Measurements from ENCODE around the gene CAPS.

CAPS gene

GRCh38 chr19:5891572-5891937 lies 22.5 kb upstream of the CAPS start:
- TF ChIP-seq, protein P1, sequence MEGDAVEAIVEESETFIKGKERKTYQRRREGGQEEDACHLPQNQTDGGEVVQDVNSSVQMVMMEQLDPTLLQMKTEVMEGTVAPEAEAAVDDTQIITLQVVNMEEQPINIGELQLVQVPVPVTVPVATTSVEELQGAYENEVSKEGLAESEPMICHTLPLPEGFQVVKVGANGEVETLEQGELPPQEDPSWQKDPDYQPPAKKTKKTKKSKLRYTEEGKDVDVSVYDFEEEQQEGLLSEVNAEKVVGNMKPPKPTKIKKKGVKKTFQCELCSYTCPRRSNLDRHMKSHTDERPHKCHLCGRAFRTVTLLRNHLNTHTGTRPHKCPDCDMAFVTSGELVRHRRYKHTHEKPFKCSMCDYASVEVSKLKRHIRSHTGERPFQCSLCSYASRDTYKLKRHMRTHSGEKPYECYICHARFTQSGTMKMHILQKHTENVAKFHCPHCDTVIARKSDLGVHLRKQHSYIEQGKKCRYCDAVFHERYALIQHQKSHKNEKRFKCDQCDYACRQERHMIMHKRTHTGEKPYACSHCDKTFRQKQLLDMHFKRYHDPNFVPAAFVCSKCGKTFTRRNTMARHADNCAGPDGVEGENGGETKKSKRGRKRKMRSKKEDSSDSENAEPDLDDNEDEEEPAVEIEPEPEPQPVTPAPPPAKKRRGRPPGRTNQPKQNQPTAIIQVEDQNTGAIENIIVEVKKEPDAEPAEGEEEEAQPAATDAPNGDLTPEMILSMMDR (IDR thresholded peaks at IDR 0.05): no peak

DNA sequence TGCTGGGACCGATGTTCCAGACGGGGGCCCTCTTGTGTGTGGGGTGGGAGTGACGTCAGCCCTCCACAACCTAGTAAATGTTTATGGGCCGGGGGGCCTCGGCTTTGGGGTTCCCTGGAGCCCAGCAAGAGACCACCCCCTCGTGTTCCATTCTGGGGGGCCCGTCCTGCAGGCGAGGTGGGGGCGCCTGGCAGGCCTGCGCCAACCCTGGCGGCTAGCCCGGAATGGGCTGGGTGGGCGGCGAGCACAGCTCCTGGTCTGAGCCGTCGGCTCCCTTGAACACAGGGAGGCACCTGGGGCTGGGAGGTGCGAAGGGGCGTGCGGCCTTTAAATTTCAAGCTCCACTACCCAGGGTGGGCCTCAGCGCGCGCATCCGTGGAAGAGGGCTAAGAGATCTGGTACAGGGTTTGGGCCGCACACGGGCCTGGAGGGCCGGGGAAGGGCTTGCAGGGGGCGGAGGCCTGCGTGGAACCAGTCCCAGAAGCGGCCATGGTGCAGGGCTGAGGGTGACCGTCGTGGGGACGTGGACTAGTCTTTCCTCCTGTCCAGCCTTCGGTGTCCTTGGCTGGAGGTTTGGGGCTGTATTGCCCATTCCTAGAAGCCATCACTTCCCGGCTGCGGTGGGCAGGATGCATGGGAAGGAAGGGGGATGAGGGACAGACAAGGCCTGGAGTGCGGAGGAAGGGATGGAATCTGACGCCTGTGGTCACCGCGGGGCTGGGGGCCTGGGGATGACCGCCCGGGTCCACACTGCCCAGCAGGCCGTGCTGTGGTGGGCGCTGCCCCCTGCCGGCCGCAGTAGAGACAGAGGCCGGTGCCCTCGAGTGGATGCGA lies 21.9 kb upstream of the CAPS start:
- TF ChIP-seq, protein P1 (IDR thresholded peaks at IDR 0.05): peak; percentile 61

- TF ChIP-seq, protein P1 (IDR thresholded peaks at IDR 0.05): no peak
Measured at GRCh38 chr19:5892772-5893275, 21.2 kb upstream of the CAPS start.

DNA sequence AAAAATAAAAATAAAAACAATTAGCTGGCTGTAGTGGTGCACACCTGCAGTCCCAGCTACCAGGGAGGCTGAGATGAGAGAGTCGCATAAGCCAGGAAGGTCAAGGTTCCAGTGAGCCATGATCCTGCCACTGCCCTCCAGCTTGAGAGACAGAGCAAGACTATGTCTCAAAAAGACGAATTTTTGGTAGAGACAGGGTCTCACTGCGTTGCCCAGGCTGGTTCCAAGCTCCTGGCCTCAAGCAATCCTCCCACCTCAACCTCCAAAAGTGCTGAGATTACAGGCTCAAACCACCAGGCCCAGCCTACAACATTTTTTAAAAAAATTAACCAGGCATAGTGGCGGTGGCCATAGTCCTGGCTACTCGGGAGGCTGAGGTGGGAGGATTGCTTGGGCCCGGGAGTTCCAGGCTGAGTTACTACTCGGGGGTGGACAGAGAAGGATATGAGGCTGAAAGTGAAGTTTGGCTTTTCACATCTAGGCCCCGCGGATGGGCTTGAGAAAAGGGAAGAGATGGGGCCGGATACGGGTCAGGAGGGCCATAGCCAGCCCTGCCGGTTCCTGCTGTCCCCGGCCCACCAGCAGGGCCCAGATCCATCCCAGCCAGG lies 20.7 kb upstream of the CAPS start:
- TF ChIP-seq, protein P1 (IDR thresholded peaks at IDR 0.05): no peak

- TF ChIP-seq, protein P1 (IDR thresholded peaks at IDR 0.05): no peak
Measured at GRCh38 chr19:5893907-5894703, 19.9 kb upstream of the CAPS start.

DNA sequence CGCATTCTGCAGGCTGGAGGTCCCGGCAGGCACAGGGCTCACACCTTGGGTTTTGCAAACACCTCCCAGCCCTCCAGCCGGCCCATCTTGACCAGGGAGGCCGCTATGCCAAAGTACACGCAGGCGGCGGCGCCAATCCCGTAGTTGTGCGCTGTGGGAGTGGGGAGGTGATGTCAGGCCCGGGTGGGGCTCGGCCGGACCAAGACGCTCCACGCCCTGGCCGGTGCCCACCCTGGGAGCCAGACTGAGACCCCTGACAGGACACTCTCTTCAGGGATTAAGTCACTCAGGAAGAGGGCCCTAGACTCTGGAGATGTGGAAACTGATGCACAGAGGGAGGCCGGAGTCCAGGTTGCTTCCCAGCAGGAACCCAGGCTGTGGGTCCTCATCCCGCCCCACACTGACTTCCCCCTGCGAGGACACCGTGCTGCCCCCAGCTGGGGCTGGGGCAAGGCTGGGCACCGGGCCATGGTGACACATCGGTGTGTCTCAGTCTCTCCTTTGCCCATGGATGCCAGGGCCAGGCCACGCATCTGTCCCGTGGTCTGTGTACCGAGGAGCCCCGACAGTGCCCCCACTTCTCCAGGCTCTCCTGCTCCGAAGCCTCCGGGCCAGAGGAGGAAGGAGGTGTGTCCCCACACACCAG lies 19.2 kb upstream of the CAPS start:
- TF ChIP-seq, protein P1 (IDR thresholded peaks at IDR 0.05): no peak

GRCh38 chr19:5895409-5895808 lies 18.6 kb upstream of the CAPS start:
- TF ChIP-seq, protein P1 (IDR thresholded peaks at IDR 0.05): no peak
